ENCODE measurements around the gene CALB2. TPM values are rescaled to one million over a fixed set of nuclear protein-coding genes. Genes with fewer than 3 reads are reported as not detected.

CALB2 gene
- total and polyA plus RNA-seq, 2 of the 8 experiments (the other 6 are each of a cell fraction or from before 2014, with no cell fraction given): 1.9 to 2.6 TPM

DNA sequence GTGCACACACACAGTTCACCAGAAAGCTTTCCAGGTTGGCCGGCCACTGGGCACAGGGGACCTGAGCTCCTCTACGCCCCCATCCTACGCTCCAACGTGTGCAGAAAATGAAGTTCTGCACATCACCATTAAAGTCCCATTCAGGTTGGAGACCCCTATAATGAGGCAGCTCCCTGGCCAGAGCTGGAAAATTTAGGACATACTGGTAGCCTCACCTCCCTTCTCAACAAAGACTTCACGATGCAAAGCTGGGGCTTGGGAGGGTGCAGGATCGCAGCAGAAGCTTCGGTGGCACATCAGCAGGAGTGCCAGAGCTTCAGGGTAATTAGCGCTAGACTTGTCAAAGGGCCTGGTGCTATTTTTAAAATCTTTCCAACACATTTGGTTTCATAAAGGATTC lies 15.4 kb upstream of the CALB2 start (continued):
- TF ChIP-seq, protein P1, sequence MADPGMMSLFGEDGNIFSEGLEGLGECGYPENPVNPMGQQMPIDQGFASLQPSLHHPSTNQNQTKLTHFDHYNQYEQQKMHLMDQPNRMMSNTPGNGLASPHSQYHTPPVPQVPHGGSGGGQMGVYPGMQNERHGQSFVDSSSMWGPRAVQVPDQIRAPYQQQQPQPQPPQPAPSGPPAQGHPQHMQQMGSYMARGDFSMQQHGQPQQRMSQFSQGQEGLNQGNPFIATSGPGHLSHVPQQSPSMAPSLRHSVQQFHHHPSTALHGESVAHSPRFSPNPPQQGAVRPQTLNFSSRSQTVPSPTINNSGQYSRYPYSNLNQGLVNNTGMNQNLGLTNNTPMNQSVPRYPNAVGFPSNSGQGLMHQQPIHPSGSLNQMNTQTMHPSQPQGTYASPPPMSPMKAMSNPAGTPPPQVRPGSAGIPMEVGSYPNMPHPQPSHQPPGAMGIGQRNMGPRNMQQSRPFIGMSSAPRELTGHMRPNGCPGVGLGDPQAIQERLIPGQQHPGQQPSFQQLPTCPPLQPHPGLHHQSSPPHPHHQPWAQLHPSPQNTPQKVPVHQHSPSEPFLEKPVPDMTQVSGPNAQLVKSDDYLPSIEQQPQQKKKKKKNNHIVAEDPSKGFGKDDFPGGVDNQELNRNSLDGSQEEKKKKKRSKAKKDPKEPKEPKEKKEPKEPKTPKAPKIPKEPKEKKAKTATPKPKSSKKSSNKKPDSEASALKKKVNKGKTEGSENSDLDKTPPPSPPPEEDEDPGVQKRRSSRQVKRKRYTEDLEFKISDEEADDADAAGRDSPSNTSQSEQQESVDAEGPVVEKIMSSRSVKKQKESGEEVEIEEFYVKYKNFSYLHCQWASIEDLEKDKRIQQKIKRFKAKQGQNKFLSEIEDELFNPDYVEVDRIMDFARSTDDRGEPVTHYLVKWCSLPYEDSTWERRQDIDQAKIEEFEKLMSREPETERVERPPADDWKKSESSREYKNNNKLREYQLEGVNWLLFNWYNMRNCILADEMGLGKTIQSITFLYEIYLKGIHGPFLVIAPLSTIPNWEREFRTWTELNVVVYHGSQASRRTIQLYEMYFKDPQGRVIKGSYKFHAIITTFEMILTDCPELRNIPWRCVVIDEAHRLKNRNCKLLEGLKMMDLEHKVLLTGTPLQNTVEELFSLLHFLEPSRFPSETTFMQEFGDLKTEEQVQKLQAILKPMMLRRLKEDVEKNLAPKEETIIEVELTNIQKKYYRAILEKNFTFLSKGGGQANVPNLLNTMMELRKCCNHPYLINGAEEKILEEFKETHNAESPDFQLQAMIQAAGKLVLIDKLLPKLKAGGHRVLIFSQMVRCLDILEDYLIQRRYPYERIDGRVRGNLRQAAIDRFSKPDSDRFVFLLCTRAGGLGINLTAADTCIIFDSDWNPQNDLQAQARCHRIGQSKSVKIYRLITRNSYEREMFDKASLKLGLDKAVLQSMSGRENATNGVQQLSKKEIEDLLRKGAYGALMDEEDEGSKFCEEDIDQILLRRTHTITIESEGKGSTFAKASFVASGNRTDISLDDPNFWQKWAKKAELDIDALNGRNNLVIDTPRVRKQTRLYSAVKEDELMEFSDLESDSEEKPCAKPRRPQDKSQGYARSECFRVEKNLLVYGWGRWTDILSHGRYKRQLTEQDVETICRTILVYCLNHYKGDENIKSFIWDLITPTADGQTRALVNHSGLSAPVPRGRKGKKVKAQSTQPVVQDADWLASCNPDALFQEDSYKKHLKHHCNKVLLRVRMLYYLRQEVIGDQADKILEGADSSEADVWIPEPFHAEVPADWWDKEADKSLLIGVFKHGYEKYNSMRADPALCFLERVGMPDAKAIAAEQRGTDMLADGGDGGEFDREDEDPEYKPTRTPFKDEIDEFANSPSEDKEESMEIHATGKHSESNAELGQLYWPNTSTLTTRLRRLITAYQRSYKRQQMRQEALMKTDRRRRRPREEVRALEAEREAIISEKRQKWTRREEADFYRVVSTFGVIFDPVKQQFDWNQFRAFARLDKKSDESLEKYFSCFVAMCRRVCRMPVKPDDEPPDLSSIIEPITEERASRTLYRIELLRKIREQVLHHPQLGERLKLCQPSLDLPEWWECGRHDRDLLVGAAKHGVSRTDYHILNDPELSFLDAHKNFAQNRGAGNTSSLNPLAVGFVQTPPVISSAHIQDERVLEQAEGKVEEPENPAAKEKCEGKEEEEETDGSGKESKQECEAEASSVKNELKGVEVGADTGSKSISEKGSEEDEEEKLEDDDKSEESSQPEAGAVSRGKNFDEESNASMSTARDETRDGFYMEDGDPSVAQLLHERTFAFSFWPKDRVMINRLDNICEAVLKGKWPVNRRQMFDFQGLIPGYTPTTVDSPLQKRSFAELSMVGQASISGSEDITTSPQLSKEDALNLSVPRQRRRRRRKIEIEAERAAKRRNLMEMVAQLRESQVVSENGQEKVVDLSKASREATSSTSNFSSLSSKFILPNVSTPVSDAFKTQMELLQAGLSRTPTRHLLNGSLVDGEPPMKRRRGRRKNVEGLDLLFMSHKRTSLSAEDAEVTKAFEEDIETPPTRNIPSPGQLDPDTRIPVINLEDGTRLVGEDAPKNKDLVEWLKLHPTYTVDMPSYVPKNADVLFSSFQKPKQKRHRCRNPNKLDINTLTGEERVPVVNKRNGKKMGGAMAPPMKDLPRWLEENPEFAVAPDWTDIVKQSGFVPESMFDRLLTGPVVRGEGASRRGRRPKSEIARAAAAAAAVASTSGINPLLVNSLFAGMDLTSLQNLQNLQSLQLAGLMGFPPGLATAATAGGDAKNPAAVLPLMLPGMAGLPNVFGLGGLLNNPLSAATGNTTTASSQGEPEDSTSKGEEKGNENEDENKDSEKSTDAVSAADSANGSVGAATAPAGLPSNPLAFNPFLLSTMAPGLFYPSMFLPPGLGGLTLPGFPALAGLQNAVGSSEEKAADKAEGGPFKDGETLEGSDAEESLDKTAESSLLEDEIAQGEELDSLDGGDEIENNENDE (IDR thresholded peaks at IDR 0.05; ENCODE audit: insufficient replicate concordance, low read length): no peak
- TF ChIP-seq NRF1 (IDR thresholded peaks at IDR 0.05; ENCODE audit: low read depth, low read length): no peak
- TF ChIP-seq SAP30 (IDR thresholded peaks at IDR 0.05; ENCODE audit: insufficient read depth, insufficient replicate concordance, low read length): no peak
- TF ChIP-seq EP300 (IDR thresholded peaks at IDR 0.05; ENCODE audit: borderline replicate concordance in 1 of 2, low read depth in 2 of 2, low read length in 2 of 2): no peak
- TF ChIP-seq RXRA (IDR thresholded peaks at IDR 0.05; ENCODE audit: insufficient read depth, low read depth, low read length): no peak
- TF ChIP-seq HDAC6 (IDR thresholded peaks at IDR 0.05; ENCODE audit: low read depth, low read length): no peak
- no peak for TF ChIP-seq TCF12 (IDR thresholded peaks at IDR 0.05; ENCODE audit: low read depth, low read length)
- no peak for TF ChIP-seq JUN (IDR thresholded peaks at IDR 0.05; ENCODE audit: low read depth, low read length)
- TF ChIP-seq RBBP5 (IDR thresholded peaks at IDR 0.05; ENCODE audit: borderline replicate concordance, low read depth, low read length): no peak

All from H1 (cell line).